GM12878 (cell line): ENCODE data around the gene JMJD7. TPM values are rescaled to one million over a fixed set of nuclear protein-coding genes. Genes with fewer than 3 reads are reported as not detected.

Experiments
- ATAC-seq: fragments of 200-7000 bp; cut with Tn5 transposase; 3 replicates; pipeline ENCODE4 v1.9.1; 2020; ENCODE audit warnings: mild to moderate bottlenecking, moderate library complexity
- BruUV-seq: library from RNA; stranded (reverse); fragments of 400-500 nt; replicated peaks from 2 replicates; lab custom pipeline; 2021; lab: Mats Ljungman, UMichigan
- CTCF ChIA-PET: fragments of 300-600 bp; sonication (Branson Sonifier 250); formaldehyde crosslinking; extraction: SDS; loops from one replicate; lab custom pipeline; 2021; ENCODE audit warnings: inconsistent platforms; lab: Yijun Ruan, JAX
- POLR2A ChIA-PET: fragments of 350-600 bp; formaldehyde crosslinking; extraction: SDS; loops from one replicate; lab custom pipeline; 2021; ENCODE audit warnings: inconsistent platforms; lab: Charles Lee
- RAD21 ChIA-PET: fragments of 300-600 bp; sonication (Branson Sonifier 250); formaldehyde crosslinking; loops from one replicate; lab custom pipeline; 2023; ENCODE audit warnings: antibody characterized with exemption; ENCODE audit not compliant: unreplicated experiment; lab: Charles Lee
- SMC1A ChIA-PET: fragments of 300-600 bp; sonication (Branson Sonifier 250); formaldehyde crosslinking; loops from one replicate; lab custom pipeline; 2023; ENCODE audit not compliant: unreplicated experiment, uncharacterized antibody; lab: Charles Lee
- DNase-seq: peaks from one replicate; pipeline ENCODE4 v3.0.0-alpha.2; 2011; ENCODE audit warnings: low read depth, low spot score
- FAIRE-seq: peaks from 3 replicates; lab custom pipeline; 2011; peaks lifted over from hg19 to GRCh38; lab: Jason Lieb, UNC
- H2AFZ ChIP-seq: 2 replicates; pipeline ENCODE4 v1.6.0; 2011; ENCODE audit warnings: low read depth, low read length, control low read depth; ENCODE audit not compliant: control insufficient read depth
- H3K27ac ChIP-seq: 2 replicates; pipeline ENCODE4 v1.5.1; 2011; ENCODE audit warnings: control low read depth; ENCODE audit not compliant: control insufficient read depth, insufficient read depth
- H3K27me3 ChIP-seq, 2 experiments: replicated peaks in 1 of 2; 2 replicates each; pipeline versions ENCODE4 v1.6.0 to v1.6.1; 2011; ENCODE audit warnings: low read length in 1 of 2; ENCODE audit not compliant: control insufficient read depth in 2 of 2, insufficient read depth in 2 of 2
- H3K36me3 ChIP-seq, 2 experiments: 2 replicates each; pipeline ENCODE4 v1.5.1; 2011; ENCODE audit warnings: low read length in 1 of 2; ENCODE audit not compliant: control insufficient read depth in 2 of 2, insufficient read depth in 2 of 2
- H3K4me1 ChIP-seq: 2 replicates; pipeline ENCODE4 v1.6.1; 2011; ENCODE audit warnings: mild to moderate bottlenecking, low read length, moderate library complexity, mixed read lengths; ENCODE audit not compliant: control insufficient read depth, insufficient read depth
- H3K4me2 ChIP-seq: 2 replicates; pipeline ENCODE4 v1.6.0; 2011; ENCODE audit warnings: control low read depth; ENCODE audit not compliant: control insufficient read depth, insufficient read depth
- H3K4me3 ChIP-seq: fragments of 200-600 bp; sonication (generic); 2 replicates; pipeline ENCODE4 v1.5.1; 2016
- H3K79me2 ChIP-seq: 2 replicates; pipeline ENCODE4 v1.6.0; 2011; ENCODE audit warnings: low read length; ENCODE audit not compliant: control insufficient read depth, insufficient read depth
- H3K9ac ChIP-seq: 2 replicates; pipeline ENCODE4 v1.8.0; 2011; ENCODE audit warnings: low read length, control low read depth, mixed read lengths; ENCODE audit not compliant: control insufficient read depth, insufficient read depth
- H3K9me3 ChIP-seq: replicated peaks from 3 replicates; pipeline ENCODE4 v1.5.1; 2011; ENCODE audit warnings: mild to moderate bottlenecking, low read length; ENCODE audit not compliant: control insufficient read depth, insufficient read depth
- H4K20me1 ChIP-seq: 2 replicates; pipeline ENCODE4 v1.6.0; 2011; ENCODE audit not compliant: control insufficient read depth, insufficient read depth
- ASH2L ChIP-seq: fragments of 300-600, 200-600 bp; sonication (generic); IDR thresholded peaks from 2 replicates; pipeline ENCODE4 v1.6.1; 2017; ENCODE audit warnings: low read depth, mild to moderate bottlenecking, borderline replicate concordance
- BCL11A ChIP-seq: IDR thresholded peaks from 2 replicates; pipeline ENCODE4 v1.6.1; 2011; ENCODE audit warnings: low read depth, low read length
- DPF2 ChIP-seq: fragments of 450-650 bp; IDR thresholded peaks from 2 replicates; pipeline ENCODE4 v1.6.1; 2017; ENCODE audit warnings: mild to moderate bottlenecking
- HDAC2 ChIP-seq: fragments of 200-600 bp; sonication (generic); IDR thresholded peaks from 2 replicates; pipeline ENCODE4 v1.6.1; 2017
- KAT2A ChIP-seq: conservative IDR thresholded peaks from 2 replicates; pipeline ENCODE4 v1.6.1; 2011; ENCODE audit warnings: low read depth, low read length; ENCODE audit not compliant: control insufficient read depth
- KDM1A ChIP-seq: fragments of 200-600 bp; sonication (generic); IDR thresholded peaks from 2 replicates; pipeline ENCODE4 v1.6.1; 2016; ENCODE audit warnings: borderline replicate concordance
- NBN ChIP-seq: fragments of 450-650 bp; IDR thresholded peaks from 2 replicates; pipeline ENCODE4 v1.6.1; 2016
- NFXL1 ChIP-seq: fragments of 450-650 bp; IDR thresholded peaks from 2 replicates; pipeline ENCODE4 v1.6.1; 2017; ENCODE audit warnings: antibody characterized with exemption, mild to moderate bottlenecking, borderline replicate concordance
- NFYB ChIP-seq: IDR thresholded peaks from 2 replicates; pipeline ENCODE4 v1.6.1; 2011; ENCODE audit warnings: low read depth, mild to moderate bottlenecking, low read length, improper control_type of control experiment, moderate library complexity; ENCODE audit not compliant: insufficient read depth
- NR2F1 ChIP-seq: fragments of 450-650 bp; conservative IDR thresholded peaks from 2 replicates; pipeline ENCODE4 v1.6.1; 2017; ENCODE audit warnings: mild to moderate bottlenecking
- RAD51 ChIP-seq: fragments of 450-650 bp; IDR thresholded peaks from 2 replicates; pipeline ENCODE4 v1.6.1; 2016; ENCODE audit warnings: moderate library complexity, mild to moderate bottlenecking, inconsistent platforms
- SREBF1 ChIP-seq: IDR thresholded peaks from 2 replicates; pipeline ENCODE4 v1.6.1; 2012; ENCODE audit warnings: mild to moderate bottlenecking, low read length
- WRNIP1 ChIP-seq: IDR thresholded peaks from 2 replicates; pipeline ENCODE4 v1.6.1; 2011; ENCODE audit warnings: low read depth, low read length, improper control_type of control experiment, borderline replicate concordance
- ZNF207 ChIP-seq: fragments of 450-650 bp; IDR thresholded peaks from 2 replicates; pipeline ENCODE4 v1.6.1; 2014; ENCODE audit warnings: antibody characterized with exemption, mild to moderate bottlenecking, borderline replicate concordance
- ZNF384 ChIP-seq: IDR thresholded peaks from 2 replicates; pipeline ENCODE4 v1.6.1; 2012; ENCODE audit warnings: low read depth, mild to moderate bottlenecking, low read length, improper control_type of control experiment, borderline replicate concordance
- WGBS: methylation state at CpG from one replicate; pipeline ENCODE4 v1.1.6; 2016; ENCODE audit warnings: low lambda C conversion rate; ENCODE audit not compliant: insufficient replicate concordance, insufficient coverage; ENCODE audit errors: missing lambda C conversion rate; 5-methylcytosine and 5-hydroxymethylcytosine counted together
- in situ Hi-C: fragments of 300-500 bp; cut with MboI; formaldehyde crosslinking; loops from 9 replicates; pipeline ENCODE4 v1.14.3; 2018; ENCODE audit warnings: mixed read lengths
- intact Hi-C: fragments of 100-400 bp; cut with micrococcal nuclease; formaldehyde crosslinking; loops from one replicate; pipeline ENCODE4 v1.14.2; 2022; ENCODE audit not compliant: unreplicated experiment
- polyA plus RNA-seq, 11 experiments: library from polyadenylated mRNA; depleted of rRNA in 4 of 11; unstranded in 6 of 11; stranded (reverse) in 5 of 11; fragments of >200 nt; fragmentation: Nextera tagmentation in 4 of 11; fragmentation: Illumina TruSeq in 1 of 11; extraction: Ambion mirVana in 4 of 11; extraction: Trizol in 1 of 11; gene quantifications; 1 replicate in 1 of 11; 2 replicates in 10 of 11; pipeline versions ENCODE4 v1.2.1 to v1.2.3, GENCODE V29; 2011 to 2016; ENCODE audit warnings: inconsistent platforms in 2 of 11, missing spikeins in 2 of 11, low read depth in 1 of 11
- total RNA-seq, 4 experiments: library from RNA; depleted of rRNA in 3 of 4; stranded (reverse); fragments of >200 nt in 3 of 4; fragmentation: Illumina TruSeq in 1 of 4; extraction: Trizol in 1 of 4; gene quantifications; 2 replicates each; pipeline versions ENCODE4 v1.2.1 to v1.2.3, GENCODE V29; 2013 to 2021
- TF ChIP-seq, protein P1 (sequence below): fragments of 450-650 bp; formaldehyde crosslinking; IDR thresholded peaks from 2 replicates; pipeline ENCODE4 v1.5.0; 2022; ENCODE audit warnings: mild to moderate bottlenecking, missing genetic modification characterization
- TF ChIP-seq, protein P2 (sequence below): fragments of 450-650 bp; IDR thresholded peaks from 2 replicates; pipeline ENCODE4 v1.6.1; 2016; ENCODE audit warnings: mild to moderate bottlenecking
- TF ChIP-seq, protein P3 (sequence below): IDR thresholded peaks from 2 replicates; pipeline ENCODE4 v1.6.1; 2011; ENCODE audit warnings: low read depth, mild to moderate bottlenecking, low read length, moderate library complexity, borderline replicate concordance; ENCODE audit errors: extremely low read depth
- TF ChIP-seq, protein P4 (sequence below): IDR thresholded peaks from 2 replicates; pipeline ENCODE4 v1.6.1; 2011; ENCODE audit warnings: low read depth, low read length, improper control_type of control experiment, borderline replicate concordance

The JMJD7 gene
- total and polyA plus RNA-seq, 10 of the 15 experiments (the other 5 are each of a cell fraction or from before 2014, with no cell fraction given), result 0.79 to 12.2 (median 6.5) TPM

DNA sequence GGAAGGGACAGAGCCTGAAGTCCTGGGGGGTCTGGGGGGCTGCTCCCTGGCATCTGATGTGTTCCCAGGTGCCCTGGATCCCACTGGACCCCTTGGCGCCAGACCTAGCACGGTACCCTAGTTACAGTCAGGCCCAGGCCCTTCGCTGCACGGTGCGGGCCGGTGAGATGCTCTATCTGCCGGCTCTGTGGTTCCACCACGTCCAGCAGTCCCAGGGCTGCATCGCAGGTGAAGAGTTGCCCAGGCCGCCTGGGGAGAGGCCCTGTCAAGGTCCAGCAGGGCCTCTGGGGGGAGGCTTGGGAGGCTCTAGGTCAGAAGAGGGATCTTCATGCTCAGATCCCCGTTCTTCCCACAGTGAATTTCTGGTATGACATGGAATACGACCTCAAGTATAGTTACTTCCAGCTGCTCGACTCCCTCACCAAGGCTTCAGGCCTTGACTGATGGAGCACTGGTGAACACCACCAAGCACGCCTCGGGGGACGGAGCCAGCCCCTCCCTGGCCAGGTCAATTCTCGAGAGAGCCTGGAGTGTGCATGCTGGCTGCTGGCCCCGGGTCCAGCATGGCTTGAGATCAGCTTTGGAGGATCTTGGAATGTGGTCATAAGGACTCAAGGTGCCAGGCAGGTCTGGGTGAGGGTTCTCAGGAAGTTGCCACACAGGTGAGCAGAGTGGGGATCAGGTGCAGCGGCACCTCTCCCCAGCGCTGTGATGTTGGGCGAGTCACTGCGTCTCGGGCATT is 9.0 kb downstream of the JMJD7 start:
- ChIA-PET CTCF (no interaction called here), RAD21 (interaction anchor here (0.6 kb wide), 1 partner anchor 34 kb away, joined by 3 read pairs; no protein-coding TSS in a partner anchor), POLR2A (no interaction called here), SMC1A (interaction anchor here (0.8 to 1.4 kb wide), 2 partner anchors 9 to 63 kb away, joined by 3 read pairs; partner anchors contain the start of gene JMJD7)
- intact Hi-C loops, result no loop called here
- Histone ChIP-seq H3K4me2 (no peak overlapping the region), H3K27me3 (no peaks in the 10 kb centered on the region), H3K79me2 (no peaks in the 10 kb centered on the region), H3K4me1 (no peaks in the 10 kb centered on the region), H4K20me1 (no peaks in the 10 kb centered on the region), H3K27ac (no peak overlapping the region), H3K9ac (no peak overlapping the region), H3K9me3 (no peaks in the 10 kb centered on the region), H3K36me3 (no peaks in the 10 kb centered on the region; a peak in 1 of 4 replicates), H3K4me3 (no peak overlapping the region), H2AFZ (no peak overlapping the region)
- whole genome bisulfite sequencing, result 93% methylated on average over 23 of the region's 23 CpGs
- no peak for DNase-seq
- in situ Hi-C loops, result no loop called here
- no peak for ATAC-seq
- no TSS peak for BruUV-seq
- TF ChIP-seq NFYB, result no peak
- TF ChIP-seq WRNIP1, result no peak
- TF ChIP-seq, protein P1, sequence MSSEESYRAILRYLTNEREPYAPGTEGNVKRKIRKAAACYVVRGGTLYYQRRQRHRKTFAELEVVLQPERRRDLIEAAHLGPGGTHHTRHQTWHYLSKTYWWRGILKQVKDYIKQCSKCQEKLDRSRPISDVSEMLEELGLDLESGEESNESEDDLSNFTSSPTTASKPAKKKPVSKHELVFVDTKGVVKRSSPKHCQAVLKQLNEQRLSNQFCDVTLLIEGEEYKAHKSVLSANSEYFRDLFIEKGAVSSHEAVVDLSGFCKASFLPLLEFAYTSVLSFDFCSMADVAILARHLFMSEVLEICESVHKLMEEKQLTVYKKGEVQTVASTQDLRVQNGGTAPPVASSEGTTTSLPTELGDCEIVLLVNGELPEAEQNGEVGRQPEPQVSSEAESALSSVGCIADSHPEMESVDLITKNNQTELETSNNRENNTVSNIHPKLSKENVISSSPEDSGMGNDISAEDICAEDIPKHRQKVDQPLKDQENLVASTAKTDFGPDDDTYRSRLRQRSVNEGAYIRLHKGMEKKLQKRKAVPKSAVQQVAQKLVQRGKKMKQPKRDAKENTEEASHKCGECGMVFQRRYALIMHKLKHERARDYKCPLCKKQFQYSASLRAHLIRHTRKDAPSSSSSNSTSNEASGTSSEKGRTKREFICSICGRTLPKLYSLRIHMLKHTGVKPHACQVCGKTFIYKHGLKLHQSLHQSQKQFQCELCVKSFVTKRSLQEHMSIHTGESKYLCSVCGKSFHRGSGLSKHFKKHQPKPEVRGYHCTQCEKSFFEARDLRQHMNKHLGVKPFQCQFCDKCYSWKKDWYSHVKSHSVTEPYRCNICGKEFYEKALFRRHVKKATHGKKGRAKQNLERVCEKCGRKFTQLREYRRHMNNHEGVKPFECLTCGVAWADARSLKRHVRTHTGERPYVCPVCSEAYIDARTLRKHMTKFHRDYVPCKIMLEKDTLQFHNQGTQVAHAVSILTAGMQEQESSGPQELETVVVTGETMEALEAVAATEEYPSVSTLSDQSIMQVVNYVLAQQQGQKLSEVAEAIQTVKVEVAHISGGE (CRISPR knock-in tag), result no peak
- TF ChIP-seq ASH2L, result no peak
- no peak for TF ChIP-seq HDAC2
- no peak for TF ChIP-seq KAT2A
- TF ChIP-seq, protein P2, sequence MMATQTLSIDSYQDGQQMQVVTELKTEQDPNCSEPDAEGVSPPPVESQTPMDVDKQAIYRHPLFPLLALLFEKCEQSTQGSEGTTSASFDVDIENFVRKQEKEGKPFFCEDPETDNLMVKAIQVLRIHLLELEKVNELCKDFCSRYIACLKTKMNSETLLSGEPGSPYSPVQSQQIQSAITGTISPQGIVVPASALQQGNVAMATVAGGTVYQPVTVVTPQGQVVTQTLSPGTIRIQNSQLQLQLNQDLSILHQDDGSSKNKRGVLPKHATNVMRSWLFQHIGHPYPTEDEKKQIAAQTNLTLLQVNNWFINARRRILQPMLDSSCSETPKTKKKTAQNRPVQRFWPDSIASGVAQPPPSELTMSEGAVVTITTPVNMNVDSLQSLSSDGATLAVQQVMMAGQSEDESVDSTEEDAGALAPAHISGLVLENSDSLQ, result no peak
- TF ChIP-seq KDM1A, result no peak
- no peak for TF ChIP-seq RAD51
- no peak for TF ChIP-seq SREBF1
- TF ChIP-seq, protein P3, sequence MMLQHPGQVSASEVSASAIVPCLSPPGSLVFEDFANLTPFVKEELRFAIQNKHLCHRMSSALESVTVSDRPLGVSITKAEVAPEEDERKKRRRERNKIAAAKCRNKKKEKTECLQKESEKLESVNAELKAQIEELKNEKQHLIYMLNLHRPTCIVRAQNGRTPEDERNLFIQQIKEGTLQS, result no peak
- TF ChIP-seq NFXL1, result no peak
- TF ChIP-seq BCL11A, result no peak
- TF ChIP-seq NBN, result no peak
- TF ChIP-seq, protein P4, sequence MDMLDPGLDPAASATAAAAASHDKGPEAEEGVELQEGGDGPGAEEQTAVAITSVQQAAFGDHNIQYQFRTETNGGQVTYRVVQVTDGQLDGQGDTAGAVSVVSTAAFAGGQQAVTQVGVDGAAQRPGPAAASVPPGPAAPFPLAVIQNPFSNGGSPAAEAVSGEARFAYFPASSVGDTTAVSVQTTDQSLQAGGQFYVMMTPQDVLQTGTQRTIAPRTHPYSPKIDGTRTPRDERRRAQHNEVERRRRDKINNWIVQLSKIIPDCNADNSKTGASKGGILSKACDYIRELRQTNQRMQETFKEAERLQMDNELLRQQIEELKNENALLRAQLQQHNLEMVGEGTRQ, result no peak
- TF ChIP-seq NR2F1, result no peak
- TF ChIP-seq ZNF384, result no peak
- TF ChIP-seq ZNF207, result no peak
- TF ChIP-seq DPF2, result no peak
- FAIRE-seq, result no peak
